Activated CD4-positive, alpha-beta T cell treated with anti-CD3 and anti-CD28 coated beads, Interleukin-2, Interleukin-4, amounts not matched to agents 100 ng/mL and 50 ng/mL, durations not matched to agents 16 hours and 8 hours (primary cell): Measurements from ENCODE around the gene POLE3.
"Not testable (repeated sequence)": the region's sequence is repeated elsewhere in the genome, so short reads cannot be mapped to it uniquely, and the experiment has no call there.

Source experiments
- DNase-seq: peaks from one replicate; pipeline ENCODE4 v3.0.0-alpha.2; 2020; ENCODE audit warnings: low spot score

Gene POLE3

DNA sequence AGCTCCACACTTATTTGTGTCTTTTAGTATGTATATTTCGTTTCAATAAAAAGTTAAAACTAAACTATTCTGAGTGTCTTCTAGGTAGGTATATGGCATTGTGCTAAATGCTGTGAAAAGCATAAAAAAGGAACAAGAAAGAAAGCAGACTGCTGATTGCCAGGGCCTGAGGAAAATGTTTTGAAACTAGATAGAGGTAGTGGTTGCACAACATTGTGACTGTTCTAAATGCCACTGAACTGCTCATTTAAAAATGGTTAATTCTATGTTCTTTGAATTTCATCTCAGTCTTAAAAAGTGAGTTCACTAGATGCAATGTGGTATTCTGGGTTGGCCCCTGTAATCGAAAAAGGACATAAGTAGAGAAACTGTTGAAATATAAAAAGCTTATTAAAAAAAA lies 6.8 kb downstream of the POLE3 start:
- no peak for DNase-seq

DNA sequence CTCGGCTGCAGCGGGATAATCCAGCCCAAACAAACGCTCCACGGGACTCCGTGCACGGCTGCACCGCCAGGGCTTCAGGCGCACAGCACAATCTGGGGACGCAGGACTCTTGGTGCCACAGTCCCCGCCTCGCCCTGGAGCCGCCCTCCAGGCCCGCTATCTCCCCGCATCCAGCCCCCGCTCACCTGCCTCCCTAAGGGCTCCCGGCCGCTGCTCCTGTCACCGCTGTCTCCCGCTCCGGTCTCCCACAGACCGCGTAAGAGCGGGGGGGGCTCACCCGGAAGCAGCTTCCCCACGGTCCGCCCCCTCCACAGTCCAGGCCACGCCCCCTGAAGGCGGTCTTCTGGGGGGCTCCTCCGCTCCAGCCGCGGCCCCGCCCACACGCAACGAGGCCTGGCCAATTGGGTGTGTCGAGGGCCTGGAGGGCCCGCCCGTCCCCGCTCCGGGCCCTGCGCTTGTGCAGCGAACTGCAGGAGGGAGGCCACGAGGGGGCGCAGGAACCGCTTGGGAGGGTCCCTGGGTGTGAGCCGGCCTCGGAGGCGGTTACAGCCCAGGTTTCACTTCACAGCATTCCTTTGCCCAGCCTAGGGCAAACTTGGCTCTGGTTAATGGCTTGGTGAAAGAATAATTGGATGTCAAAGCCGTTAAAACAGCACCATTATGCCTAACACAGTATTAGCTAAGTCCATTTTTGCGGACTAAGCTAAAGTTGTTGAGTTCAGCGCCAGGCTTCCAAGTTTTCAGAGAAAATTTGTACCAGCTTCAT lies 9.3 kb downstream of the POLE3 start, which contains the start of gene ALAD:
Gene ALAD, minus strand, starts transcription at position 258 of the 766 bp plus-strand sequence. CDS start 7,725 bp downstream, outside the sequence.
- DNase-seq = peak; percentile 99

DNA sequence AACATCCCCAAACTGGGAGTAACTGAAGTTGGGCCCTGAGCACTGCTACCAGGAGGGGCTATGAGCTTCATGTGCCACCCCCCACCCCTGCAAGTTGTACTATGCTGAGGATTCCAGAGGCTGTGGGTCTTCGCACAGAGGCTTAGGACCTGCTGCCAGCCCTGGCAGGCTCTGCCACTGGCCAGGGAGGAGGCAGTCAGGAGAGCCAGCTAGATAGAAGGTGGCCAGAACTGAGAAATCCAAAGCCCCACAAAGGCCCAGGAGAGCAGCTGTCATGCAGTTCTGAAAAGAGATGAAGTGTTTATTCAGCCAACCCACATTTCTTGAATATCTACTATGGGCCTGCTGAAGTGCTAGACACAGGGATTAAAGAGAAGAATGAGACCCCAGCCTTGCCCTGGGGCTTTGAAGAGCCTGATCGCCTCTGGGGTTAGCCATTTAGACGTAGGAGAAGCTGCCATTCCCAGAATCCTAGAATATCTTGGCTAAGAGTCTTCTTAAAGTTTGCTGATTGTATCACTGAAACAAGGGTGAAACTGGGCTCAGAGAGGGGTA lies 10.8 kb downstream of the POLE3 start:
- DNase-seq = no peak

DNA sequence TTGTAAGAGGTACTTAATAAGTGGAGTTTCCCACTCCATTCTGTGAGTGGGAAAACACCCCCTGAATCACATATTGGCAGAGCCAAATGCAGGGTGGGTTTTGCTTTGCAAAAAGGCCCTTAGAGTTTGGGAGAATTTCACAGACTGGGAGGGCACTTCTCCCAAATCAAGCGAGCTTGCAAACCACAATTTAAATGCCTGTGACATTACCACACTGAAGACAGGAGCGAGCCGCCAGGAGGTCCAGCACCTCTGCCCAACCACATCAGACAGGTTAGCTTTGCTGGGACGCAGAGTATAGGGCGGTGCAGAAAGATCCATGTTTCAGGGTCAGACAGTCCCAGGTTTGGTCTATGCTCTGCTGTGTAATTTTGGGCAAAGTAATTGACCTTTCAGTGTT lies 11.7 kb downstream of the POLE3 start:
- no peak for DNase-seq

DNA sequence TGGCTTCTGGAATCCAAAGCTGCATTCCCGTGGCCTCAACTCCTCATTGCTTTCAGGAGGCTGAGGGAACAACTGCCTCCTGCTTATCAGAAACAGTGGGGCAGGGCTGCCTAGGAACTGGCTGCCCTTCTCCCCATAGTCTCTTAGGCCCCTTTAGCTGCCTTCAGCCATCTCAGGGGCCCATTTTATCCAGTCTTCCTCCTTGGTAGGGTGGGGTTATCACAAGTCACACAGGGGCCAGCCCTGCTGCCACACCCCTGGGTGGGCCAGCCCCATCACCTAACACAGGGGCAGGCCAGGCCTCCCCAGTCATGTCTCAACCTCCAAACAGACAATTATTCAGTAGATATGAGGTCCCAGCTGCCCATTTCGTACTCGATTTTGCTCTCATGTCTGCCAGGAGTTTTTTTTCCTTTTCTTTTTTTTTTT lies 13.3 kb downstream of the POLE3 start:
- DNase-seq = no peak

DNA sequence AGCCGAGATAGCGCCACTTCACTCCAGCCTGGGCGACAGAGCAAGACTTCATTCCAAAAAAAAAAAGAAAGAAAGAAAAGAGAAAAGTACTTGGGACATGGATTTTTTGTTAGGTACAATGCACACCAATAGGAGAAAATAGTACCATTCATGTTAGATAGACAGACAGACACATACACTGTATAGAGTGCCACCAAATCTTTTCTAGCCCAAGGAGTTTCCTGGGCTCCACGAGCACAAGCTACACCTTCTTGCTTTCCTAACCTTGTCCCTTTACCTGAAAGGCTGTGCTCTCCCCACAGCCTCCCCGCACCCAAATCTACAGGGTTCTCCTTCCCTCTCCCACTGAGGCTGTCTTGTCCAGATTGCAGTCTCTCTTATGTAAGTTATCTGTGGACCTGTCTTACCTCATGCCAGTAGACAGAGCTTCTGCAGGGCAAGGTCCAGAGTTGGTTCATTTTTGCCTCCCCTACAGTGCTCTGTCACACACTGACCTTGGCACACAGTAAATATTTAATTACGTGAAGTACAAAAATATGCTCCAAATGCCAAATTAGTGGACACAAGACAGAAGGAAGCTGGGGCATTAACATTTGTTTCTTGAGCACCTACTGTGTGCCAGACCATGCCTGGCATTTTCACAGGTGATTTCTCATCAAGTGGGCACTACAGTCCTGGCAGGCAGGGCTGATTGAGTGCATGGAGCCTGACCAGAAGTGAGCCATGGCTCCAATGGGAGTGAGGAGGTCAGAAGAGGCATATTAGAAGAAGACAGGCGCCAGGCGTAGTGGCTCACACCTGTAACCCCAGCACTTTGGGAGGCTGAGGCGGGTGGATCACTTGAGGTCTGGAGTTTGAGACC lies 15.2 kb downstream of the POLE3 start:
- no peak for DNase-seq

DNA sequence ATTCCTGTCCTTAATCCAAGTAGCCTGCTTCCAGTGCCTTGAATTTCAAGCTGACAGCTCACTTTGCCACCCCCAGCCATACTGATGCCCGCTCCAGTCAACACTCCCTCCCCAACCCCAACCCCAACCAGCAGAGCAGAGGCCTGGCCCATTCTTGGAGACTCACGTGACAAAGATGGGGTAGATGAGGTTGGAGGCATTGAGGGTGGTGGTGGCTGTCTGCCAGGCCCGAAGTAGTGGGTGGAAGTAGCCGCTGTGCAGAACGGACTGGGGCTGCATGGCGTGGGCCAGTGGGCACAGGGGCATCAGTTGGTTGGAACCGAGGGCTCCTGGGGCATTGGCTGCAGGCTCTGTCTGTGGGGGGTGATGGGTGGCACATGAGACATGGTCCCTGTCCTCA lies 17.2 kb downstream of the POLE3 start:
- no peak for DNase-seq

DNA sequence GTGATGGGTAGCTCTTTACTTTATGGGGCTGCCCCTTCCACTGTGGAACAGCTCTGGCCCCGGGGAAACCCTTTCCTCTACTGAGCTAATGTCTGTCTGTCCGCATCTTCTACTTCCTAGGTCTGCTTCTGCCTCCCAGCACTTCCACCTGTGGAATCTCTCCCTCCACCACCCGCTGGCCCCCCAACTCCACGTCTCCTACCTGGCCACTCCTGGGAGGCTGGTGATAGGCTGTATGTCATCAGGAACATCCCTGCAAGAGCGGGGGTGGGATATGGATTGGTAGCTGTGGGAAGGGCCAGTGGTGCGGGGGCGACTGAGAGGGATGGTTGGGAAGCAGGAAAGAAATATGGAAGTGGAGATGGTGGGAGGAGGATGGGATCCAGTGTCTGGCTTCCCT lies 18.6 kb downstream of the POLE3 start:
- DNase-seq = no peak

DNA sequence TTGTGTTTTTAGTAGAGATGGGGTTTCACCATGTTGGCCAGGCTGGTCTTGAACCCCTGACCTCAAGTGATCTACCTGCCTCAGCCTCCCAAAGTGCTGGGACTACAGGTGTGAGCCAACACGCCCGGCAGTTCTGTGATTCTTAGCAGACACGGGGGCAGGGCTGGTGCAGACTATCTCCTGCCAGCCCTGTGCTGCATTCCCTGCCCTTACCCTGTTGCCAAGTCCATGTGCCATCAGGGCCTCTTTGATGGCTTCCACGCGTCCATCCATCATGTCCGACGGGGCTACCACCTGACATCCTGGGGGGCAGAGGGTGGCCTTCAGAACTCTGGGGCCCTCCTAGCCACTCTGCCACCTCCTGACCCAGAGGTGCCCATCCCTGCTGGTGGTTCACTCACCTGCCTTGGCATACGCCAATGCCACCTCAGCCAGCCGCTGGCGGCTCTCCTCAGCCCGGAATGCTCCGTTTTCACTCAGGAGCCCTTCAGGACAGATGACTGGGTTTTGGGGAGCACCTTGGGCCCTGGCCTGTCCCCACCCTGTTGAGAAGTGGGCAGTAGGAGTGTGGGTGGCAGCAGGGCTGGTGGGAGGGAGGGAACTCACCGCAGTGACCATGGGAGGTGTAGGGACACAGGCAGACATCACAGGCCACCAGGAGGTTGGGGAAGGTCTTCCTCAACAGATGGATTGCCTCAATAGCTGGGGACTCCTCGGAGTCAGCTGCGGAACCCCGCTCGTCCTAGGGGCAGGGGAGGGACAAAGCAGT lies 20.1 kb downstream of the POLE3 start:
- DNase-seq = no peak

DNA sequence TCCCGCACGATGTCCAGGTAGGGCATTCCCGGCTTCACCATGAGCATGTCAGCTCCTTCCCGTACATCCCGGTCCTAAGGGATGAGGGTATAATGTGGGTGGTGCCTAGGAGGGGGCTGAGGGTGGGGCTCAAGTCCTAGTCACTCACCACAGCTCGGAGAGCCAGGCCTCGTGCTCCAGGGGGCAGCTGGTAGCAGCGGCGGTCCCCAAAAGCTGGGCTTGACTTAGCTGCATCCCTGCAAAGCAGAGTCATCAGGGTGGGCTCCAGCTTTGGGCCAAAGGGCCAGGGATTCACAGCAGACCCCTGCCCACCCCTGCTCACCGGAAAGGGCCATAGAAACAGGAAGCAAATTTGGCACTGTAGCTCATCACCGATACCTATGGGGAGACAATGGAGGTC lies 21.0 kb downstream of the POLE3 start:
- no peak for DNase-seq

DNA sequence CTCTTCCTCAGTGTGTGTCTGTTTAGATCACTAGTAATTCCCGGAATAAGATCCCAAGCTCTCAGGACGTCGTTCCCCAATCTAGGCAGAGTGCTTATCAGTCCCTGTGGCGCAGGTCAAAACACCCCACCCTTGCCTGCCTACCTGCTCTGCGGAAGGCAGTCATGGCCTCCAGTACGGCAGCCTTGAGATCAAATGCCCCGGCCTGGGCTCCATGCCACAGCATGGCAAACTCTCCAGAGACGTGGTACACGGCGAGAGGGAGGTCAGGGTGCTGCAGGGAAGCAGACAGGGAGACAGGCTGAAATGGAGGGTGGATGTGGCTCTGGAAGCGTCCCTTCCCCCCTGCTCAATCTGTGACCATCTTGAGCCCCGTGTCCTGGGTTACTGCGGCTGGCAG lies 21.6 kb downstream of the POLE3 start:
- no peak for DNase-seq

DNA sequence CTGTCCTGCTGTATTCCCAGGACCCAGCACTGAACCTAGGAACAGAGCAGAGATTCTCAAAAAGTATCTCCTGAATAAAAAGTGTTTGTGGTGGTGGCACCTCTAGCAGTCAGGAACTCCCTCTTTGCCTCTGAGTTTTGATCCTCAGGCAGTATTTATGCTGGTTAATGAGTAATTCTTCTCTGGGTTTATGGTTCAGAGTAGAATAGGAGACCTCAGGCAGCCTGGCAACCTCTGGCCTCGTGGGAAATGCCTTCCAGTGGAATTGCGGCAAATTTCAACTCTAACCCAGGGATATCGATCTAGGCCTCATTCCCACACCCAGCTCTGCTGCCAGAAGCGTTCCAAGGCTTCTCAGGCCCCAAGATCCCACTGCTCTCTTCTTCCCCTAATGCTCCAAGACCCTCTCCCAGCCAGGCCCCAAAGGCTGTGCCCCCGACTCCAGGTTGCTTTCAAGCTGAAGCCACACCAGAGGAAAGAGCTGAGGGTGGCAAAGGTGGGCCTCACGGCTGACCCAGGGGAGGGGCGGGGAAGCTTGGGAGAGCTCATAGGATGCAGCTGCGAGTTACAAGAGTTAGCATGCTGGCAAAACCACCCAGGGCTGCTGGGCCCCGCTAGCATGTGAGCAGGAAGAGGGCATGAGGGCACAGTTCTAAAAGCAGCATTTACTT lies 22.8 kb downstream of the POLE3 start:
- DNase-seq = no peak

DNA sequence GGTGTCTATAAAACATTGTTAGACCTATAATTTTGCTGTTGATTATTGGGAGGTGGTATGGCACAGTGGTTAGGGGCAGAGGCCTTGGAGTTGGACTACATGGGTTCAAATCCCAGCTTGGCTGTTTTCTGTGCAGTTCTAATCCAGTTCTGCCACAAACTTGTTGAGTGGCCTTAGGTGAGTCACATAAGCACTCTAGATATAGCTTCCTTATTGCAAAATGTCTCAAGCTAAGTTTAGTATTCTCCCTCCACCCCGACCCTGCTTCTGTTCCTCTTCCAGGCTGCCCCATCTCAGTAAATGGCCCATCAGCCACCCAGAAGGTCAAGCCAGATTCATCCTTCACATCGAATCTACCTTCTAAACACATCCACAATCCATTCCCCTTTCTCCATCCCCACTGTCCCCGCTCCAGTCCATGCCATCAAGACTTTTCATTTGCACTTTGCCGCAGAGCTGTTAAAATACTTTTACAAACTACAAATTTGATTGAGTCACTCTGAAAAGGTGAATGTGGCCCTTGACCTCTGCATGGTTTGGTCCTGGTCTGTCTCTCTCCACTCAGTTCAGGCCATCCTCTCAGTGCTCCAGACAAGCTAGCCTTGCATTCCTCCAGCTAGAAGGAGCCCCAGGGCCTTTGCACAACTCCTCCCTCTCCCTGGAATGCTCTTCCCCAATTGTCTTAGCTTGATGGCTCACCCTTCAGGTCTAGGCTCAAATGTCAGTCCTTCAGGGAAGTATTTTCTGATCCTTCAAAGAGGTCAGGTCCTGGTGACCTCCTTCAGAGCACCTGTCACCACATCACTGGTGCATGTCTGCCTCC lies 23.7 kb downstream of the POLE3 start:
- DNase-seq = no peak

DNA sequence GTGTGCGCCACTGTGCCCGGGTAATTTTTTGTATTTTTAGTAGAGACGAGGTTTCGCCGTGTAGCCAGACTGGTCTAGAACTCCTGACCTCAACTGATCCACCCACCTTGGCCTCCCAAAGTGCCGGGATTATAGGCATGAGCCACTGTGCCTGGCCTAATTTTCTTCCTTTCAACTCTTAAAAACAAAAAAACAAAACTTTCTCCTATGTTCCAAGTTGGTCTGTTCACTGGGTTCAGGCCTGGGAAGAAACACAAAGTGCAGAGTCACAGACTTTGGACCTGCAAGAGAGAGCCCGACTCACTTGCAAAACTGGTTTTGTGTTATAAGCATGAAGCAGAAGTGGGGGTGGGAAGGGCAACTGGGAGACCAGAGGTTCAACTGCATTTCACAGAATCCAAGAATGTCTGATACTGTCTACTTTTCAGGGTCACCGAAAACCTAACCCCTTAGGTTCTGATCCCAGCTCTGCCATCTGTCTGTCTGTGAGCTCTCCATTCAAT lies 28.5 kb downstream of the POLE3 start:
- DNase-seq = no peak

DNA sequence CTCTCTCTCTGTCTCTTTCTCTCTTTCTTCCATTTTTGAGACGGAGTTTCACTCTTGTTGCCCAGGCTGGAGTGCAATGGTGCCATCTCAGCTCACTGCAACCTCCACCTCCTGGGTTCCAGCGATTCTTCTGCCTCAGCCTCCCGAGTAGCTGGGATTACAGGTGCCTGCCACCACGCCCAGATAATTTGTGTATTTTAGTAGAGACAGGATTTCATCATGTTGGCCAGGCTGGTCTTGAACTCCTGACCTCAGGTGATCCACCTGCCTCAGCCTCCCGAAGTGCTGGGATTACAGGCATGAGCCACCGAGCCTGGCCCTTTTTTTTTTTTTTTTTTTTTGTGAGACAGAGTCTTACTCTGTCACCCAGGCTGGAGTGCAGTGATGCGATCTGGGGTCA lies 29.0 kb downstream of the POLE3 start:
- not testable (repeated sequence) for DNase-seq

DNA sequence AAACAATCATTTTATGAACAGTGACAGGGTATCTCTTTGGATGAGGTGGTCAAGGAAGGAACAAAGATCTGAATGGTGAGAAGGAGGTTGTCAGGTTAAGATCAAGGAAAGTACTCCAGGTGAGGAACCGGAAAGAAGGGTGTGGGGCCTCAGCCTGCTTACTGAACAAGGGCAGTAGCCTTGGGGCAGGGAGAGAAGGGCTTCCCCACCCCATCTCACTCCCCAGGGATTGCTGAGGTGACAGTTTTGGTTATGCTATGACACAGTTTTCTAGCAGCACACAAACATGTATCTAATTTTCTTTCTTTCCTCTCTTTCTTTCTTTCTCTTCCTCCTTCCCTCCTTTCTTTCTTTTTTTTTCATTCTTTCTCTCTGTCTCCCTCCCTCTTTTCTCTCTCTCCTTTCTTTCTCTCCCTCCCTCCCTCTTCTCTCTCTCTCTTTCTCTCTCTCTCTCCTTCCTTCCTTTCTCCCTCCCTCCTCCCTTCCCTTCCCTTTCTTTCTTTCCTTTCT lies 29.6 kb downstream of the POLE3 start:
- DNase-seq = no peak

DNA sequence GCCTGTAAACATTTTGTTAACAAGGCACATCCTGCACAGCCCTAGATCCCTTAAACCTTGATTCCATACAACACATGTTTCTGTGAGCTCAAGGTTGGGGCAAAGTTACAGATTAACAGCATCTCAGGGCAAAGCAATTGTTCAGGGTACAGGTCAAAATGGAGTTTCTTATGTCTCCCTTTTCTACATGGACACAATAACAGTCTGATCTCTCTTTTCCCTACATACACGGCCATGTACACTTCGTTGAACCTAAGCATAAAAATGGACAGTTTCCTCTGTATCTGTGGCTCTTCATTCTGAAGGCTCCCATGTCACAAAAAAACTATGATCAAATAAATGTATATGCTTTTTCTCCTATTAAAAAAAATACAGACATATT lies 30.7 kb downstream of the POLE3 start:
- not testable (repeated sequence) for DNase-seq

DNA sequence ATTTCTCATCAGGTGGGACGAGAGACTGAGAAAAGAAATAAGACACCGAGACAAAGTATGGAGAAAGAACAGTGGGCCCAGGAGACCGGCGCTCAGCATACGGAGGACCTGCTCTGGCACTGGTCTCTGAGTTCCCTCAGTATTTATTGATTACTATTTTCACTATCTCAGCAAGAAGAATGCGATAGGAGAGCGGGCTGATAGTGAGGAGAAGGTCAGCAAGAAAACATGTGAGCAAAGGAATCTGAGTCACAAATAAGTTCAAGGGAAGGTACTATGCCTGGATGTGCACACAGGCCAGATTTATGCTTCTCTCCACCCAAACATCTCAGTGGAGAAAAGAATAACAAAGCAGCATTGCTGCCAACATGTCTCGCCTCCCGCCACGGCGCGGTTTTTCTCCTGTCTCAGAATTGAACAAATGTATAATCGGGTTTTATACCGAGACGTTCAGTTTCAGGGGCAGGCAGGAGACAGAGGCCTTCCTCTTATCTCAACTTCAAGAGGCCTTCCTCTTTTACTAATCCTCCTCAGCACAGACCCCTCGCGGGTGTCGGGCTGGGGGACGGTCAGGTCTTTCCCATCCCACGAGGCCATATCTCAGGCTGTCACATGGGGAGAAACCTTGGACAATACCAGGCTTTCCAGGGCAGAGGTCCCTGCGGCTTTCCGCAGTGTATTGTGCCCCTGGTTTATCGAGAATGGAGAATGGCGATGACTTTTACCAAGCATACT lies 31.2 kb downstream of the POLE3 start:
- not testable (repeated sequence) for DNase-seq
